WTC11 (cell line): ENCODE measurements around the gene ATP6V1G3. TPM values are rescaled to one million over a fixed set of nuclear protein-coding genes. Genes with fewer than 3 reads are reported as not detected.

Experiments used
- ATAC-seq: fragments of 200-7000 bp; cut with Tn5 transposase; 2 replicates; pipeline ENCODE4 v1.10.0; 2021; ENCODE audit warnings: mild to moderate bottlenecking, moderate library complexity
- CTCF ChIA-PET: fragments of 300-600 bp; sonication (Branson Sonifier 250); formaldehyde crosslinking; loops from one replicate; lab custom pipeline; 2021; ENCODE audit warnings: antibody characterized with exemption; lab: Charles Lee
- POLR2A ChIA-PET: fragments of 350-600 bp; sonication (Branson Sonifier 250); formaldehyde crosslinking; loops from one replicate; lab custom pipeline; 2021; ENCODE audit warnings: antibody characterized with exemption; lab: Charles Lee
- DNase-seq: peaks from one replicate; pipeline ENCODE4 v3.0.0; 2021; ENCODE audit warnings: low spot score
- H3K27ac Mint-ChIP-seq: 2 replicates; pipeline ENCODE4 v1.8.0; 2021; ENCODE audit warnings: mixed read lengths
- H3K27me3 Mint-ChIP-seq: 2 replicates; pipeline ENCODE4 v1.8.0; 2021; ENCODE audit warnings: low read depth, mild to moderate bottlenecking, moderate library complexity, mixed read lengths
- H3K36me3 Mint-ChIP-seq: 2 replicates; pipeline ENCODE4 v1.8.0; 2021; ENCODE audit warnings: mixed read lengths
- H3K4me1 Mint-ChIP-seq: 2 replicates; pipeline ENCODE4 v1.8.0; 2022; ENCODE audit warnings: mixed read lengths
- H3K4me3 Mint-ChIP-seq: 2 replicates; pipeline ENCODE4 v1.8.0; 2021; ENCODE audit warnings: mild to moderate bottlenecking, moderate library complexity, mixed read lengths
- H3K9me3 Mint-ChIP-seq: 2 replicates; pipeline ENCODE4 v1.8.0; 2021; ENCODE audit warnings: mixed read lengths
- AR ChIP-seq: fragments of 250-450 bp; sonication (Bioruptor Pico); IDR thresholded peaks from 2 replicates; pipeline ENCODE4 v1.9.0; 2021; ENCODE audit warnings: mild to moderate bottlenecking
- ELF4 ChIP-seq: sonication (generic); formaldehyde crosslinking; IDR thresholded peaks from 2 replicates; pipeline ENCODE4 v1.8.1; 2022; ENCODE audit warnings: low read depth, mild to moderate bottlenecking, moderate library complexity, missing genetic modification reagents
- ERG ChIP-seq: fragments of 250-450 bp; sonication (Bioruptor Pico); IDR thresholded peaks from 2 replicates; pipeline ENCODE4 v1.8.0; 2021; ENCODE audit warnings: mild to moderate bottlenecking
- HMGA2 ChIP-seq: fragments of 250-450 bp; sonication (Bioruptor Pico); IDR thresholded peaks from 2 replicates; pipeline ENCODE4 v1.4.0; 2021; ENCODE audit warnings: mild to moderate bottlenecking, moderate library complexity
- NR3C1 ChIP-seq: sonication (generic); formaldehyde crosslinking; conservative IDR thresholded peaks from 2 replicates; pipeline ENCODE4 v1.8.1; 2023; ENCODE audit warnings: low read depth, mild to moderate bottlenecking, missing genetic modification reagents
- SMAD3 ChIP-seq: sonication (generic); formaldehyde crosslinking; IDR thresholded peaks from 2 replicates; pipeline ENCODE4 v1.8.0; 2022; ENCODE audit warnings: missing genetic modification reagents, mild to moderate bottlenecking, borderline replicate concordance
- TCF7 ChIP-seq: sonication (generic); formaldehyde crosslinking; IDR thresholded peaks from 2 replicates; pipeline ENCODE4 v1.8.0; 2022; ENCODE audit warnings: mild to moderate bottlenecking, low read depth, missing genetic modification reagents, moderate library complexity
- USF1 ChIP-seq: sonication (generic); formaldehyde crosslinking; IDR thresholded peaks from 2 replicates; pipeline ENCODE4 v1.8.0; 2022; ENCODE audit warnings: mild to moderate bottlenecking, missing genetic modification reagents
- ZNF121 ChIP-seq: sonication (generic); formaldehyde crosslinking; IDR thresholded peaks from 2 replicates; pipeline ENCODE4 v1.8.0; 2023; ENCODE audit warnings: missing genetic modification reagents
- ZNF317 ChIP-seq: sonication (generic); formaldehyde crosslinking; IDR thresholded peaks from 2 replicates; pipeline ENCODE4 v1.8.1; 2023; ENCODE audit warnings: low read depth, mild to moderate bottlenecking, moderate library complexity, missing genetic modification reagents, borderline replicate concordance
- ZNF512 ChIP-seq: sonication (generic); formaldehyde crosslinking; IDR thresholded peaks from 2 replicates; pipeline ENCODE4 v1.8.1; 2022; ENCODE audit warnings: missing genetic modification reagents, borderline replicate concordance
- ZSCAN18 ChIP-seq: fragments of 250-450 bp; sonication (Bioruptor Pico); IDR thresholded peaks from 2 replicates; pipeline ENCODE4 v2.1.2; 2022; ENCODE audit warnings: mild to moderate bottlenecking, moderate library complexity
- total RNA-seq: library from RNA; stranded (reverse); gene quantifications from 3 replicates; pipeline ENCODE4 v1.2.3, GENCODE V29; 2021
- TF ChIP-seq, protein P1 (sequence below): sonication (generic); formaldehyde crosslinking; IDR thresholded peaks from 2 replicates; pipeline ENCODE4 v1.8.0; 2023; ENCODE audit warnings: missing genetic modification reagents
- TF ChIP-seq, protein P2 (sequence below): sonication (generic); formaldehyde crosslinking; IDR thresholded peaks from 2 replicates; pipeline ENCODE4 v1.8.0; 2022; ENCODE audit warnings: missing genetic modification reagents

The ATP6V1G3 gene
- total RNA-seq, 1 experiment from 2014 or later = not detected

DNA sequence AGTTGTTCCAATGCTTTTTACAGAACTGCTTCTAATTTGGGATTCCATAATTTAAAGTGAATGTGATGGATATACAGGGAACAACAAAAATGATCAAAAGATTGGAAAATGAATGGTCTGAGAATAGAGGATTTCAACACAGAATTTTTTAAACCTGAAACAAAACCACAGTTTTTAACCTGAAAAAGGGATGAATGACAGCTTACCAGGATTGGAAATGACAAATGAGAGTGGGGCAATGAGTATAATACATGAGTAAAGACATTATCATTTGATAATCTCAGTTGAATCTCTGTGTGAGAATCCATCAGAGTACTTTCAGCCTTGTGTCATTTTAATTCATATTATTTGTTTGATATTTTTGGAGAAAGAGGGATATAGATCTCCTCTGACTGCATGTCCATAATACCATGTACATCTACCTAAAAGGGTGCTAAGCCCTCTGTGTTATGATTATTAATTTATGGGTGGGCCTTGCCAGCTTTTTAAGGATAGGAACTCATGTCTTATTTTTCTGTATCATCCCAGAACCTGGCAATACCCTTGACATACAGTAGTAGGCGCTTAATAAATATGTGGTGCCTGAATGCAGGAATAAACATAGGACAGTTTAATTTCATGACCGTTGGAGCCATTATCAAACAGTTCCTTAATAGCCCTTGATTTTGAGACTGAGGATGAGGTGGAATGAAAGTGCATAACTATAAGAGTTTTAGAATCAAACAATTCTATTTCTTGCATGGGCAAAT is 12.4 kb upstream of the ATP6V1G3 start:
- ChIA-PET CTCF (no interaction called here), POLR2A (no interaction called here)
- H3K36me3 Mint-ChIP-seq = no peaks in the 10 kb centered on the region
- TF ChIP-seq, protein P1, sequence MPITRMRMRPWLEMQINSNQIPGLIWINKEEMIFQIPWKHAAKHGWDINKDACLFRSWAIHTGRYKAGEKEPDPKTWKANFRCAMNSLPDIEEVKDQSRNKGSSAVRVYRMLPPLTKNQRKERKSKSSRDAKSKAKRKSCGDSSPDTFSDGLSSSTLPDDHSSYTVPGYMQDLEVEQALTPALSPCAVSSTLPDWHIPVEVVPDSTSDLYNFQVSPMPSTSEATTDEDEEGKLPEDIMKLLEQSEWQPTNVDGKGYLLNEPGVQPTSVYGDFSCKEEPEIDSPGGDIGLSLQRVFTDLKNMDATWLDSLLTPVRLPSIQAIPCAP (CRISPR knock-in tag) = no peak
- TF ChIP-seq ELF4 (CRISPR knock-in tag) = no peak
- no peak for TF ChIP-seq ZNF512
- TF ChIP-seq ZNF121 (CRISPR knock-in tag) = no peak
- 0 out of 2 replicates have a peak, but pooled peaks cover 2% of the 10 kb centered on the region for H3K4me1 Mint-ChIP-seq
- no peaks in the 10 kb centered on the region for H3K27me3 Mint-ChIP-seq
- no peak overlapping the region for H3K4me3 Mint-ChIP-seq
- no peak overlapping the region for H3K27ac Mint-ChIP-seq
- ATAC-seq = peak; percentile 22; the same call in 1 of the 2 replicates
- no peak for DNase-seq
- no peaks in the 10 kb centered on the region for H3K9me3 Mint-ChIP-seq

DNA sequence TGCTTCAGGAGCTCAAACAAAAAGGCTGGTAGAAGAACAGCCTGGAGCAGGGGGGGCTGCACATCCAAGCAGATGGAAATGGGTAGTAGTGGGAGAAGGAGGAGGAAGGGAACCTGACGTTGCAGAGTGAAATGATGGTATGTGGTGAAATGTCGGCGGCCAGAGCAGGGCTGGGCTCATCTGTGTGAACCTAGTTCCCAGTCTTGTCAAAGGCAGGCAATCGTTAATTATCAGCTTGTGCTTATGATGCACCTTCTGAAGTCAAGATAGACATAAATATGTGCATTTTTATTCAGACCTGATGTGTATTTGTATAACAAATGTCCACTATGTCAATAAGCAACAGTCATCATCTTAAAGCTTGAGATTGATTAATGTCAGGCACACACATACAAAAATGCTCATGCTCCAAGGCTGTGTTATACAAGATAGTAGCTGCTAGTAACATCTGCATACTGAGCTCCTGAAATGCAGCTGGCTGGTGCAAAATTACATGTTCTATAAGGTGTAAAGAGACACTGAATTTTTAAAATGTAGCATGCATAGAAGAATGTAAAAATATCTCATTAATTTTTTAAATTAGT is 10.6 kb upstream of the ATP6V1G3 start:
- CTCF ChIA-PET = interaction anchor here (1.3 kb wide), 1 partner anchor 148 kb away, joined by 3 read pairs; no protein-coding TSS in a partner anchor
- POLR2A ChIA-PET = no interaction called here
- ATAC-seq = no peak
- H3K9me3 Mint-ChIP-seq = peaks cover 9% of the 10 kb centered on the region
- H3K27ac Mint-ChIP-seq = no peak overlapping the region
- TF ChIP-seq HMGA2 (CRISPR knock-in tag) (no peak), USF1 (no peak)
- TF ChIP-seq, all 79 proteins: peak for 0
- no peak for DNase-seq
- H3K27me3 Mint-ChIP-seq = no peaks in the 10 kb centered on the region
- no peaks in the 10 kb centered on the region for H3K4me1 Mint-ChIP-seq
- H3K4me3 Mint-ChIP-seq = no peak overlapping the region
- H3K36me3 Mint-ChIP-seq = no peaks in the 10 kb centered on the region

DNA sequence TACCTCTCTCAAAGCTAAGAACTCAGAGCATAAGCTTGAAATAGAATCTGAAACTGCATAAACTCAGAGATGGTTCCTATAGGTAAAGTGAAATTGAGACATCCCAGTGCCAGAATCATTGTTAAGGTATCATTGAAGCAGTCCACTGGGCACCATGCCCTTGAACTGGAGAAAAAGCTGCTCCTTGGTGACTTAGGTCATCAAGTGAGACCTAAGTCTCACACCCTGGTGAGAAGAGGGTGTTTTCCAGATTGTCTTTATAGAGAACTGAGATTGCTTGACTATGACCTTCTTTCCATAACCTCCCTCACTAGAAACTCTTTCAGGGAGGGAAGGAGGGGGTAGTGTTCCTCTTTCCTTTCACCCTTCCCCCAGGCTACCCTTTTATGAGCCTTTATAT is 9.4 kb upstream of the ATP6V1G3 start:
- Mint-ChIP-seq H3K36me3 (no peaks in the 10 kb centered on the region), H3K27ac (no peak overlapping the region), H3K27me3 (no peaks in the 10 kb centered on the region), H3K4me3 (no peak overlapping the region), H3K4me1 (no peaks in the 10 kb centered on the region), H3K9me3 (peaks cover 12% of the 10 kb centered on the region)
- POLR2A ChIA-PET = no interaction called here
- no peak for DNase-seq
- ATAC-seq = no peak
- CTCF ChIA-PET = interaction anchor here (1.3 kb wide), 1 partner anchor 149 kb away, joined by 3 read pairs; no protein-coding TSS in a partner anchor
- TF ChIP-seq ZNF317 (CRISPR knock-in tag) = no peak
- no peak for TF ChIP-seq NR3C1
- TF ChIP-seq ZSCAN18 (CRISPR knock-in tag) = no peak
- TF ChIP-seq, protein P2, sequence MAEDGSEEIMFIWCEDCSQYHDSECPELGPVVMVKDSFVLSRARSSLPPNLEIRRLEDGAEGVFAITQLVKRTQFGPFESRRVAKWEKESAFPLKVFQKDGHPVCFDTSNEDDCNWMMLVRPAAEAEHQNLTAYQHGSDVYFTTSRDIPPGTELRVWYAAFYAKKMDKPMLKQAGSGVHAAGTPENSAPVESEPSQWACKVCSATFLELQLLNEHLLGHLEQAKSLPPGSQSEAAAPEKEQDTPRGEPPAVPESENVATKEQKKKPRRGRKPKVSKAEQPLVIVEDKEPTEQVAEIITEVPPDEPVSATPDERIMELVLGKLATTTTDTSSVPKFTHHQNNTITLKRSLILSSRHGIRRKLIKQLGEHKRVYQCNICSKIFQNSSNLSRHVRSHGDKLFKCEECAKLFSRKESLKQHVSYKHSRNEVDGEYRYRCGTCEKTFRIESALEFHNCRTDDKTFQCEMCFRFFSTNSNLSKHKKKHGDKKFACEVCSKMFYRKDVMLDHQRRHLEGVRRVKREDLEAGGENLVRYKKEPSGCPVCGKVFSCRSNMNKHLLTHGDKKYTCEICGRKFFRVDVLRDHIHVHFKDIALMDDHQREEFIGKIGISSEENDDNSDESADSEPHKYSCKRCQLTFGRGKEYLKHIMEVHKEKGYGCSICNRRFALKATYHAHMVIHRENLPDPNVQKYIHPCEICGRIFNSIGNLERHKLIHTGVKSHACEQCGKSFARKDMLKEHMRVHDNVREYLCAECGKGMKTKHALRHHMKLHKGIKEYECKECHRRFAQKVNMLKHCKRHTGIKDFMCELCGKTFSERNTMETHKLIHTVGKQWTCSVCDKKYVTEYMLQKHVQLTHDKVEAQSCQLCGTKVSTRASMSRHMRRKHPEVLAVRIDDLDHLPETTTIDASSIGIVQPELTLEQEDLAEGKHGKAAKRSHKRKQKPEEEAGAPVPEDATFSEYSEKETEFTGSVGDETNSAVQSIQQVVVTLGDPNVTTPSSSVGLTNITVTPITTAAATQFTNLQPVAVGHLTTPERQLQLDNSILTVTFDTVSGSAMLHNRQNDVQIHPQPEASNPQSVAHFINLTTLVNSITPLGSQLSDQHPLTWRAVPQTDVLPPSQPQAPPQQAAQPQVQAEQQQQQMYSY (CRISPR knock-in tag) = no peak
- no peak for TF ChIP-seq SMAD3 (CRISPR knock-in tag)
- TF ChIP-seq AR (CRISPR knock-in tag) = no peak
- TF ChIP-seq ELF4 (CRISPR knock-in tag) = no peak
- no peak for TF ChIP-seq ERG
- no peak for TF ChIP-seq TCF7 (CRISPR knock-in tag)
